GM13977 (cell line): ENCODE measurements around the gene ARFRP1.

Experiments
- DNase-seq: peaks from one replicate; pipeline ENCODE4 v3.0.0; 2012; ENCODE audit warnings: low spot score
- CTCF ChIP-seq: IDR thresholded peaks from 2 replicates; pipeline ENCODE4 v1.5.1; 2012; ENCODE audit warnings: mild to moderate bottlenecking, control low read depth; ENCODE audit not compliant: insufficient read depth; ENCODE audit errors: extremely low read depth, missing control alignments
- in situ Hi-C: fragments of 300-500 bp; cut with MboI; formaldehyde crosslinking; loops from one replicate; pipeline ENCODE4 v1.12.0; 2022; ENCODE audit warnings: low sequenced_read_pairs, low pct_unique_long_range_greater_than_20kb, mixed read lengths, inconsistent platforms; ENCODE audit not compliant: unreplicated experiment

ARFRP1 gene

GRCh38 chr20:63697868-63698545 is 9.8 kb downstream of the ARFRP1 start:
- TF ChIP-seq CTCF = no peak
- DNase-seq = no peak
- in situ Hi-C loops = no loop called here

- no peak for DNase-seq
- in situ Hi-C loops = no loop called here
Observed at GRCh38 chr20:63697357-63697867, 10.4 kb downstream of the ARFRP1 start.

GRCh38 chr20:63696628-63697356 is 11.0 kb downstream of the ARFRP1 start, which contains the start of gene TNFRSF6B:
TNFRSF6B (plus strand) TSS chr20:63696652; CDS start chr20:63696768, 116 bp downstream.
- in situ Hi-C loops = no loop called here
- TF ChIP-seq CTCF = no peak
- no peak for DNase-seq

More at GRCh38 chr20:63697357-63697867, 10.4 kb downstream of the ARFRP1 start:
- TF ChIP-seq CTCF = no peak

- TF ChIP-seq CTCF = no peak
- peak; percentile 54 for DNase-seq
- in situ Hi-C loops = no loop called here
Observed at GRCh38 chr20:63696306-63696627, 11.5 kb downstream of the ARFRP1 start.

GRCh38 chr20:63695424-63696305 is 12.1 kb downstream of the ARFRP1 start:
- no peak for TF ChIP-seq CTCF
- in situ Hi-C loops = no loop called here

More at GRCh38 chr20:63695424-63696305, 12.1 kb downstream of the ARFRP1 start:
- no peak for DNase-seq
